Spleen (tissue), 11 donors: ENCODE data around the gene SREK1IP1. TPM values are rescaled to one million over a fixed set of nuclear protein-coding genes. Genes with fewer than 3 reads are reported as not detected.

ENCODE experiments used
- DNase-seq: peaks from one replicate; pipeline ENCODE4 v3.0.0-alpha.2; 2020
- H3K27ac ChIP-seq, 8 donors: fragments of 200-600 bp; sonication (generic) in 7 of 8; 1 replicate in 4 of 8; 2 replicates in 4 of 8; pipeline versions ENCODE4 v1.5.0 to v1.8.0; 2016 to 2021; ENCODE audit warnings: inconsistent platforms in 4 of 8, mild to moderate bottlenecking in 4 of 8, moderate library complexity in 1 of 8
- H3K27me3 ChIP-seq, 7 donors: fragments of 200-600 bp; sonication (generic) in 6 of 7; replicated peaks in 1 of 7; 1 replicate in 4 of 7; 2 replicates in 3 of 7; pipeline versions ENCODE4 v1.5.0 to v1.8.0; 2016 to 2021; ENCODE audit warnings: inconsistent platforms in 3 of 7, mild to moderate bottlenecking in 1 of 7
- H3K36me3 ChIP-seq, 6 donors: fragments of 200-600 bp; sonication (generic) in 5 of 6; 1 replicate in 4 of 6; 2 replicates in 2 of 6; pipeline versions ENCODE4 v1.5.0 to v1.8.0; 2016 to 2021; ENCODE audit warnings: inconsistent platforms in 2 of 6
- H3K4me1 ChIP-seq, 6 donors: fragments of 200-600 bp; sonication (generic) in 5 of 6; 1 replicate in 3 of 6; 2 replicates in 3 of 6; pipeline versions ENCODE4 v1.5.0 to v1.8.0; 2016 to 2021; ENCODE audit warnings: inconsistent platforms in 3 of 6
- H3K4me3 ChIP-seq, 8 donors: fragments of 200-600 bp; sonication (generic) in 7 of 8; 1 replicate in 4 of 8; 2 replicates in 4 of 8; pipeline versions ENCODE4 v1.5.0 to v1.8.0; 2016 to 2021; ENCODE audit warnings: inconsistent platforms in 4 of 8, mild to moderate bottlenecking in 4 of 8, moderate library complexity in 2 of 8
- H3K9me3 ChIP-seq, 8 donors: fragments of 200-600 bp; sonication (generic) in 7 of 8; 1 replicate in 4 of 8; 2 replicates in 4 of 8; pipeline versions ENCODE4 v1.5.0 to v1.8.0; 2016 to 2021; ENCODE audit warnings: inconsistent platforms in 4 of 8
- POLR2A ChIP-seq, 3 donors: fragments of 450-650 bp; IDR thresholded peaks; one replicate each; pipeline ENCODE4 v1.5.1; 2017; ENCODE audit warnings: antibody characterized with exemption in 3 of 3, mild to moderate bottlenecking in 1 of 3
- POLR2AphosphoS5 ChIP-seq, 3 donors: sonication (generic); formaldehyde crosslinking; IDR thresholded peaks; one replicate each; pipeline ENCODE4 v1.5.1; 2017; ENCODE audit warnings: antibody characterized with exemption in 3 of 3
- WGBS, 5 donors: extraction: QIAGEN DNeasy Blood & Tissue Kit in 3 of 5; methylation state at CpG; one replicate each; pipeline versions ENCODE4 v1.1.5 to v1.1.7; 2013 to 2018; 5-methylcytosine and 5-hydroxymethylcytosine counted together
- intact Hi-C: fragments of 100-400 bp; cut with DNase I; formaldehyde crosslinking; loops from one replicate; pipeline ENCODE4 v1.15.0; 2023; ENCODE audit warnings: low total_unique reads
- polyA plus RNA-seq, 3 donors: library from polyadenylated mRNA; stranded (reverse); fragments of 200-250 nt; gene quantifications; one replicate each; pipeline ENCODE4 v1.2.1, GENCODE V29; 2013
- total RNA-seq, 7 donors: library from RNA; depleted of rRNA in 3 of 7; stranded (reverse); fragments of >200 nt in 3 of 7; fragmentation: NEBNext Ultra II Directional in 4 of 7; extraction: Animal tissue kit (Norgen Biotek cat#: 25700) in 4 of 7; gene quantifications; one replicate each; pipeline versions ENCODE4 v1.1.0 to v1.2.1, GENCODE V29; 2016 to 2021
- TF ChIP-seq, protein P1 (sequence below), 11 experiments: fragments of 200-600 bp in 7 of 11; fragments of 450-650 bp in 4 of 11; sonication (generic) in 4 of 11; IDR thresholded peaks in 8 of 11; conservative IDR thresholded peaks in 3 of 11; 1 replicate in 7 of 11; 2 replicates in 4 of 11; pipeline versions ENCODE4 v1.4.0 to v1.8.0; 2016 to 2021; ENCODE audit warnings: antibody characterized with exemption in 11 of 11, inconsistent platforms in 4 of 11, mild to moderate bottlenecking in 1 of 11
- donor health status: healthy with polysubstance abuse.
- donor health status: DM: no; HTN: no; CAD: no; lungs with moderate emphysema.
- donor health status: DM: no; HTN: no; CAD: no.
- donor health status: Bipolar disorder and iron deficiency.
- donor health status: healthy.
- donor health status: DM: no; HTN: no; CAD: no.
- donor health status: DM: yes; HTN: yes; CAD: no.

The SREK1IP1 gene
- total and polyA plus RNA-seq, 10 donors: 10.5 to 27.3 (median 16.5) TPM

GRCh38 chr5:64784451-64785025, 16.0 kb upstream of the SREK1IP1 start:
- Histone ChIP-seq H3K27ac (no peak overlapping the region), H3K9me3 (no peaks in the 10 kb centered on the region), H3K4me3 (no peak overlapping the region), H3K4me1 (peaks cover 0 to 10% (median 0%) of the 10 kb centered on the region in 6 donors), H3K36me3 (peaks cover 0 to 49% (median 13%) of the 10 kb centered on the region in 6 donors), H3K27me3 (no peaks in the 10 kb centered on the region)
- TF ChIP-seq, protein P1, sequence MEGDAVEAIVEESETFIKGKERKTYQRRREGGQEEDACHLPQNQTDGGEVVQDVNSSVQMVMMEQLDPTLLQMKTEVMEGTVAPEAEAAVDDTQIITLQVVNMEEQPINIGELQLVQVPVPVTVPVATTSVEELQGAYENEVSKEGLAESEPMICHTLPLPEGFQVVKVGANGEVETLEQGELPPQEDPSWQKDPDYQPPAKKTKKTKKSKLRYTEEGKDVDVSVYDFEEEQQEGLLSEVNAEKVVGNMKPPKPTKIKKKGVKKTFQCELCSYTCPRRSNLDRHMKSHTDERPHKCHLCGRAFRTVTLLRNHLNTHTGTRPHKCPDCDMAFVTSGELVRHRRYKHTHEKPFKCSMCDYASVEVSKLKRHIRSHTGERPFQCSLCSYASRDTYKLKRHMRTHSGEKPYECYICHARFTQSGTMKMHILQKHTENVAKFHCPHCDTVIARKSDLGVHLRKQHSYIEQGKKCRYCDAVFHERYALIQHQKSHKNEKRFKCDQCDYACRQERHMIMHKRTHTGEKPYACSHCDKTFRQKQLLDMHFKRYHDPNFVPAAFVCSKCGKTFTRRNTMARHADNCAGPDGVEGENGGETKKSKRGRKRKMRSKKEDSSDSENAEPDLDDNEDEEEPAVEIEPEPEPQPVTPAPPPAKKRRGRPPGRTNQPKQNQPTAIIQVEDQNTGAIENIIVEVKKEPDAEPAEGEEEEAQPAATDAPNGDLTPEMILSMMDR (IDR thresholded peaks at IDR 0.05 in 8 of 11, conservative IDR thresholded peaks at IDR 0.05 in 3 of 11): peak; percentile 45 to 89 (median 80)
- TF ChIP-seq POLR2A (IDR thresholded peaks at IDR 0.05): no peak
- TF ChIP-seq POLR2AphosphoS5 (IDR thresholded peaks at IDR 0.05): no peak
- intact Hi-C loops: no loop called here
- peak; percentile 75 for DNase-seq
- WGBS, 5 donors: 2 to 9% (median 7%) methylated on average over 3 of the region's 3 CpGs

DNA sequence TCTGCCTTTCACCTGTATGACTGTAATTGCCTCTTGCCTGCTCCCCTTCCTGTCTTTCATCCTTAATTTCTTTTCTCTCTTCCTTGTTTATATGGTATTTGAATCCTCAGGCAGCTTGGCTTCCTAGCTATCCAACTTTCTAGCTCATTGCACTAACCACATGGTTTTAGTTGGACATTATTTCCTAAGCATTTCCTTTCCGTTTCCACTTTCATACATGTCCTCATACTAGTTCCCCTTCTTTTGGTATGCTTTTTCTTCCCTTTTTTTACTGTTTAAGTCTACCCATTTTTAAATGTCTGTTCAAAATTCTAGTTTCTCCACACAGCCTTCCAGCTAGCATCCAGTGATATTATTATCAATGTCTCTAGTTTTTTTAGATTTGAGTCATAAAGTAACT, 6.8 kb upstream of the SREK1IP1 start:
- Histone ChIP-seq H3K9me3 (no peaks in the 10 kb centered on the region), H3K4me3 (no peak overlapping the region), H3K27ac (peak overlapping the region in 2 of 8 donors; percentile 1 to 22), H3K4me1 (peaks cover 4 to 57% (median 14%) of the 10 kb centered on the region in 6 donors), H3K36me3 (peaks cover 0 to 39% (median 6%) of the 10 kb centered on the region in 6 donors), H3K27me3 (no peaks in the 10 kb centered on the region)
- TF ChIP-seq POLR2A (IDR thresholded peaks at IDR 0.05): no peak
- TF ChIP-seq POLR2AphosphoS5 (IDR thresholded peaks at IDR 0.05): no peak
- TF ChIP-seq, protein P1 (IDR thresholded peaks at IDR 0.05 in 8 of 11, conservative IDR thresholded peaks at IDR 0.05 in 3 of 11): no peak
- intact Hi-C loops: no loop called here
- 34 to 81% (median 66%) methylated on average over 1 of the region's 1 CpG for WGBS, 5 donors
- no peak for DNase-seq

DNA sequence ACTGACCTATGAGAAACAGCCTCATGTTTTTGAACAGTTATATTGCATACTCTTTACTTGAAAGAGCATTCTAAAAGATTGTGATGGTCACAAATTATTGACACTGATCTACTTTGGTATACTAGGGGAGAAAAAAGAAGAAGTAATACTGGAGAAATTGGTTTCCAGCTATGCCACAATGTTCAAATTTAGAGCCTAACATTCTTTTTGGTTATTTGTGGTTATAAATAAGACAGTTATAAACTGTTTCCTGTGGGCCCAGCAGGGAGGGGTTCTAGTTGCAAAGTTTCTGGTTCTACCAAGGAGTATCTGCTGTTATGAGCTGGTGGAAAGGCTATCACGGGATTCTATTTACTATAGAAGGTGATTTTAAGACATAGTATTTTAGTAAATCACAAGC, 5.0 kb upstream of the SREK1IP1 start:
- peaks cover 14 to 69% (median 27%) of the 10 kb centered on the region in 6 donors for H3K4me1 ChIP-seq
- TF ChIP-seq, protein P1 (IDR thresholded peaks at IDR 0.05 in 8 of 11, conservative IDR thresholded peaks at IDR 0.05 in 3 of 11): no peak
- TF ChIP-seq POLR2AphosphoS5 (IDR thresholded peaks at IDR 0.05): no peak
- no peak for TF ChIP-seq POLR2A (IDR thresholded peaks at IDR 0.05)
- no peaks in the 10 kb centered on the region for H3K27me3 ChIP-seq
- intact Hi-C loops: no loop called here
- 29 to 48% (median 35%) methylated on average over 1 of the region's 1 CpG for WGBS, 5 donors
- H3K4me3 ChIP-seq: no peak overlapping the region
- H3K36me3 ChIP-seq: peaks cover 0 to 28% (median 6%) of the 10 kb centered on the region in 6 donors
- no peak for DNase-seq
- H3K9me3 ChIP-seq: no peaks in the 10 kb centered on the region
- H3K27ac ChIP-seq: no peak overlapping the region

- H3K4me1 ChIP-seq: peaks cover 20 to 82% (median 41%) of the 10 kb centered on the region in 6 donors
- DNase-seq: no peak
- H3K4me3 ChIP-seq: no peak overlapping the region
- intact Hi-C loops: no loop called here
- no peaks in the 10 kb centered on the region for H3K9me3 ChIP-seq
- TF ChIP-seq, protein P1 (IDR thresholded peaks at IDR 0.05 in 8 of 11, conservative IDR thresholded peaks at IDR 0.05 in 3 of 11): no peak
- no peak for TF ChIP-seq POLR2A (IDR thresholded peaks at IDR 0.05)
- TF ChIP-seq POLR2AphosphoS5 (IDR thresholded peaks at IDR 0.05): no peak
- peaks cover 0 to 22% (median 6%) of the 10 kb centered on the region in 6 donors for H3K36me3 ChIP-seq
- 87 to 95% (median 90%) methylated on average over 4 of the region's 4 CpGs for WGBS, 5 donors
- no peak overlapping the region for H3K27ac ChIP-seq
- H3K27me3 ChIP-seq: no peaks in the 10 kb centered on the region
These were observed 3.2 kb upstream of the SREK1IP1 start for GRCh38 chr5:64771736-64772135.
